GM21825 (cell line): Measurements from ENCODE around the gene JAK3.
"Not testable (repeated sequence)": the region's sequence is repeated elsewhere in the genome, so short reads cannot be mapped to it uniquely, and the experiment has no call there.

Experiments
- ATAC-seq: cut with Tn5 transposase; IDR thresholded peaks from one replicate; pipeline ENCODE4 v1.9.1; 2021; ENCODE audit warnings: mild to moderate bottlenecking, moderate library complexity; ENCODE audit not compliant: unreplicated experiment

The JAK3 gene

GRCh38 chr19:17807731-17808316 lies 40.0 kb downstream of the JAK3 start:
- no peak for ATAC-seq

- ATAC-seq: no peak
Observed at GRCh38 chr19:17806945-17807344, 40.8 kb downstream of the JAK3 start.

GRCh38 chr19:17805427-17805826 lies 42.4 kb downstream of the JAK3 start:
- ATAC-seq: no peak

- ATAC-seq: no peak
Observed at GRCh38 chr19:17803264-17803896, 44.4 kb downstream of the JAK3 start.

GRCh38 chr19:17802137-17802858 lies 45.5 kb downstream of the JAK3 start:
- ATAC-seq: no peak

- ATAC-seq: not testable (repeated sequence)
Observed at GRCh38 chr19:17798599-17798998, 49.2 kb downstream of the JAK3 start.

- ATAC-seq: no peak
Observed at GRCh38 chr19:17797424-17798201, 50.2 kb downstream of the JAK3 start.

- no peak for ATAC-seq
Observed at GRCh38 chr19:17796838-17797423, 50.9 kb downstream of the JAK3 start.

GRCh38 chr19:17796013-17796837 lies 51.6 kb downstream of the JAK3 start:
- no peak for ATAC-seq

GRCh38 chr19:17795495-17795856 lies 52.3 kb downstream of the JAK3 start:
- no peak for ATAC-seq

- ATAC-seq: no peak
Observed at GRCh38 chr19:17794731-17795494, 52.9 kb downstream of the JAK3 start, which contains the start of gene B3GNT3. Gene B3GNT3, plus strand, starts transcription at chr19:17795138. Its CDS starts 12,670 bp downstream, at chr19:17807808.

- no peak for ATAC-seq
Observed at GRCh38 chr19:17794412-17794730, 53.4 kb downstream of the JAK3 start.

- no peak for ATAC-seq
Observed at GRCh38 chr19:17790059-17790780, 57.6 kb downstream of the JAK3 start.

GRCh38 chr19:17788632-17789031 lies 59.1 kb downstream of the JAK3 start:
- ATAC-seq: no peak

- ATAC-seq: no peak
Observed at GRCh38 chr19:17787274-17787913, 60.4 kb downstream of the JAK3 start.

GRCh38 chr19:17784201-17785008 lies 63.4 kb downstream of the JAK3 start:
- no peak for ATAC-seq

GRCh38 chr19:17783721-17784120 lies 64.1 kb downstream of the JAK3 start:
- ATAC-seq: not testable (repeated sequence)

- no peak for ATAC-seq
Observed at GRCh38 chr19:17780781-17781180, 67.0 kb downstream of the JAK3 start.
